HG02970 (cell line): Measurements from ENCODE around the gene FUT8.

Source experiments
- ATAC-seq: cut with Tn5 transposase; IDR thresholded peaks from one replicate; pipeline ENCODE4 v1.9.1; 2021; ENCODE audit warnings: mild to moderate bottlenecking, moderate library complexity, moderate number of reproducible peaks; ENCODE audit not compliant: unreplicated experiment, low FRiP score

Gene FUT8

DNA sequence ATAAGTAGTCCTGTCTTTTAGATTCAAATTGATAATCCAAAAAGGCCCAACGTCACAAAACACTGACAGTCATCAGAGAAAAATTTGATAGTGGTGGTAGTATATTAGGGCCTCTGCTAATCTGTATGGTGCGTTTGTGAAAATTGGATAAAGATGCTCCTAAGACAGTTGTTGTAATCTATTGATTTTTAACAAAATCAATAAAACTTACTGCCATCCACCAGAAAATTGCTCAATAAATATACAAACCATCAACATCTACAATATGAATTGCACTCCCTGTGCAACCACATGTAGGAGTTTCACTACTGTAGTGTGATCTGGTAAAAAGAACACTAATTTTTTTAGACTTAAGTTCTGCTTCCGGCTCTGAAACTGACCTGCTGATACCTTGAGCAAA, 336.8 kb downstream of the FUT8 start:
- no peak for ATAC-seq

DNA sequence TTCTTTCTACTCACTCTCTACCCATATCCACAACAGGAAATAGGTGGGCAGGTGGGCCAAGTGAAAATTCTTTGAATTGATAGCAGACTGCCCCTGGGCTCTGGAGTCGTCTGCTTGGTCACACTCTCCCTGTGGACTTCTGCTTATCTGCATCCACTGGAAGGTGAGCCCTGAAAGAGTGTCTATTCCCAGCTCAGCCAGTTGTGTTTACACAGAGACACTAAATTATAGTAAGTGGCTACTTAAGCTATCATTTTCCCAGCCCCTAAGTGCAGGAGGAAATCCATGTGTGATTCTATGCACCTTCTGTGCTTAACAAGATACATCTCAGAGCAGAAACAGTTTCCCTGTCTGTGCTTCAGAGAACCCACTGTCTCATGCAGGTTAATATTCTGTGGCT, 338.4 kb downstream of the FUT8 start:
- ATAC-seq: no peak

DNA sequence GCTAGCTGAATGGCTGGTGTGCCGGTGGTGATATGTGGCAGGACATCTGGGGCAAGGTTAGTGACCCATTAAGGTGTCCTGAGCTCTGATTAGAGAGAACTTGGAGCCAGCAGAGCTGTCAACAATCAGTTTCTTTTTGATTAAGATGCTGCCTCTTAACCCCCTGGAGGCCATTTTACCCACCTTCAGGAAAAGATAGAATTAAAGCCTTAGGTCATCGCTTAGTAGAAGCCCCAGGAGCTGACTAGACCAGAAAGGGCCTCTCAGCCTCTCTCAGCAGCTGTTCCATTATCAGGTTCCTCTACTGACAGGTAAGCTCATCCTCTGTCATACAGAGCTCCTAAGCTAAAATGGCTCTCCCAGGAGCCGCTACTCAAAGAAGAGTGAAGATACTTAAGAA, 339.0 kb downstream of the FUT8 start:
- ATAC-seq: no peak

DNA sequence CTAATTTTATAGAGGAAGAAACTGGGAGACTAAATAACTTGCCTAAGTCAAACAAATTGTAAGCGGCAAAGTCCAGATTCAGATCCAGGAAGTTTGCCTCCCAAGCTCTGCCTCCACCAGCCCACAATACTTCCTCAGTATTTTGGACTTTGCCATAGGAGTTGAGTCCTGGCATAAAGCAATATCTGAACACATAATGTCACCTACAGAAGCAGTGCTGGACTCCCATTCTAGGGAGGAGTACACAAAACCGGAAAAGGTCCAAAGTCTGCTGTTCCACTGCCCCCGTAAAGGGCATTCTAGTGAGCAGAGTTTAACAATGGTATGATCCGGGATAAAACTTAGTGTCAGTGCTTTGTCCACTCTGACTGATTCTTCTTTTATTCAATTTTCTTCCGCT, 340.5 kb downstream of the FUT8 start:
- no peak for ATAC-seq

DNA sequence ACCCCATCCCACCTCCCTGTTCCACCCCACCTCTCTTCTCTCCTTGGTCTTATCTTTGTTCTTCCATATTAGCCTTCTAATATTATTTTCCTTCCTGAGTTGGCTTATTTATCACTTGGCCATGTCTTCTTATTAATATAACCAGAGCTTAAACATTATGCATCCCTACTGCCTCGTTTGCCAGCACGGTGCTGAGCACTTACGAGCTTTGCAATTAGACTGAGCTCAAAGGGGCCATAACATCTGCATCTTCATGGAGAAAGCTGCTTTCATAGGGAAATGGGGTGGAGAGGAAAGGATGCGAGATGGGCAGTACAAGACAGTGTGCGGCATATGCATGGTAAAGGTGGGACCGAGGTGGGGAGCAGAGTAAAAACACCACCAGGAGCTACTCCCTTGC, 342.8 kb downstream of the FUT8 start:
- ATAC-seq: no peak

DNA sequence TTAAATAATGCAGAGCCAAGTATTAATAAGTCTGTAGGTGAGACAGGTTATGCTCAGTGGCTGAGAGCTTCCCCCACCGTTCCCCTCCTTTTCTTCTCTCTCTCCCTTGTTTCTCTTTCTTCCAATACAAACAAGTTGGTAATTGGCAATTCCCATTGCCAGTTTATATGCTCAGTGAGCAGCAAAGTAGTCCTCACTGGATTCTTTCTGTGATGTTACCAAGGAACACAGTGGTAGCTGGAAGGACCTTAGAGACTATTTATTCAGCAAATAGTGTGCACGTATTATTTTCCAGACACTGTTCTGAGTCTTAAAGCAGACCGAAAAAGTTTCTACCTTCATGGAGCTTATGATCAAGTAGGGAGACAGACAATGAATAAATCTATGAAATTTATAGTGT, 344.4 kb downstream of the FUT8 start:
- ATAC-seq: no peak

DNA sequence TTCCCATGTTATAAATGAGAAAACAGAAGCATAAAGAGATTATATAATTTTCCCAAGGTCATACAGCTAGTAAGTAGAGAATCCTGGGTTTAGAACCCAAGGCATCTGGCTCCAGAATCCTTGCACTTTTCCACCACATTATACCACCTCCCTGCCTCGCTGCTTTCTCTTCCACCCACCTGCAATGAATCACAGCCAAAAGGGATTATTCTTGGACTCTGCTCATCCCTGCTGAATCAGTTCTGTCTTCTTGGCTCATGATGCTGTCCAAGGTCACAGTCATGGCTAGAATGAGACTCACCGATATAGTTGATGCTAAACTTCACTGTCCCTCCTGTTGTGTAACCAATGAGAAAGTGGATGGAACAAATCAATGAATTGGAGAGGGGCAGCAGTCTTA, 356.6 kb downstream of the FUT8 start:
- ATAC-seq: no peak

DNA sequence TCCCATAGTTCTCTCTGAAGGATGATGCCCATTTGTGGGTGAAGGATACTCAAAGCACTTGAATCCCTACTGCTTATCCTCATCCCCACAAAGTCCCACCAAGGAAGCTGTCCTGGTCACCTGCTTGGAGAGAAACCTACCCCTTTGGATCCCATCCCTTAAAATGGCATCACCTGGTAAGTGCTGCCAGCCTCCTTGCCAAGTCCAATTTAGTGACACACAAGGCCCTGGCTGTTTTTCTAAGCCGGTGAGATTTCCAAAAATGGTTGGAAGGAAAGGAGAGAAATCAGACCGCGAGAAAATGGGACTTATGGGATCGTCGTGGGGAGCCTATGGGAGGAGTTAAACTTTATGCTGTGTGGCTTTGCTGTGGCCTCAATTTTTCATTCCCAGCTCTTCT, 358.2 kb downstream of the FUT8 start:
- no peak for ATAC-seq

DNA sequence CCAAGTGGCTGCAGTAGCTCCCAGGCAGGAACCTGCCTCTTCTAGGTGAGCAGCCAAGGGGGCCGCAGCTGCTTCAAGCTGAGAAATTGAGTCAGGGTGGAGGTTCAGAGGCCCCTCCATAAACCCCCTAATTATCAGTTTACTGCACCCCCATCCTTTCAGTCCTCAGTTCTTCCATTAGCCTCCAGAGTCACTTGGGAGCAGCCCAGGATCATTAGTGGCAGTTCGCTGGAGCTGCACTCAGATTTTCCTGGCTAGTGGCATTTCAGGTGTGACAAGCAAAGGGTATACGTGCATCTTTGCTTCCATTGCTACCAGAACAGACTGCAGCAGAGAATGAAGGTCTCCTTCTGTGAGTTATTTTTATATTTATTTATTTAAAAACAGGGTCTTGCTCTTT, 358.7 kb downstream of the FUT8 start:
- ATAC-seq: no peak

DNA sequence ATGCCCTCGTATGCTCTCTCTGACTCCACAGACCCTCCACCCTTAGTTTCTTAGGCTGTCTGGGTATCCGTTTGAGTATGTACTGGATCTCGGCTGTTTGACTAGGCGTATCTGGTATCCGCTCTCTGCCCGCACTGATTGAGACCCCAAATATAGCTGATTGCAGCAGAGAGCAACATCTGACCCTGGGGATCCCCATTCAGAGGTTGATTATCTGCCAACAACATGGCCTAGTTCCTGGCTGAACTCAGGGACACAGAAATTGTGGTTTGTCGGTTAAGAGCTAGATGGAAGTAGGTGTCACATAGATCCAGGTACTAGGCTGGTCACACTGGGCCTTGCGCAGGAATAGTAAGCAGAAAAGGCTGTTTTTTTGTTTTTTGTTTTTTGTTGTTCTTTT, 359.9 kb downstream of the FUT8 start:
- ATAC-seq: no peak

DNA sequence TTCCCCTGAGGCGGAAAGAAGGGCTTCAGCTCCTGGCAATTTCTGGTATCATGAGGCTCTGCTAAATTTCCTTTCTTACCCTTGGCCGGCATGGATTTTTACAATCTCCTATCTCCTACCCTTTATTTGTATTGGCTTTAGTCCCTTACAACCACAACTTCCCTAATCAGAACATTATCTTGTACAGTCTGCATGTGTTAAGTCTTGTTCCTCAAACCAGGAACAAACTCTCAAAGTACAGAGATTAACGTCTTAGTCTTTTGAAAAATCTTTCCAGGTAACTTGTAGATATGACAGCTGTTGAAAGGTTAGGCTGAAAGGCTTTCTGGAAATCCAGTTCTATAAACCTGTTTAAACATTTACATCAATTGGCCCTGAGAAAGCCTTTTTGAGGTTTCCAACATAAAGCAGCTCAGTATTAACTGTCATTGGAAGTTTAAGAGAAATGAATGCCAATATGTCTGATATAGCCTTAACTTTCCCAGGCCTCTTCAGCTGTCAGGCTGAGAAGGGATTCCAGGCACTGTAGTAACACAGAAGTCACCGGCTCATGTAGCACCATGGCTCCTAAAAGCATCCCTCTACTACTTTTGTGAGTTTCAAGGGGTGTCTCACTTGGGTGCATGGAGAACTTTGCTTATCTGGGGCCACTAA, 360.5 kb downstream of the FUT8 start:
- ATAC-seq: no peak

DNA sequence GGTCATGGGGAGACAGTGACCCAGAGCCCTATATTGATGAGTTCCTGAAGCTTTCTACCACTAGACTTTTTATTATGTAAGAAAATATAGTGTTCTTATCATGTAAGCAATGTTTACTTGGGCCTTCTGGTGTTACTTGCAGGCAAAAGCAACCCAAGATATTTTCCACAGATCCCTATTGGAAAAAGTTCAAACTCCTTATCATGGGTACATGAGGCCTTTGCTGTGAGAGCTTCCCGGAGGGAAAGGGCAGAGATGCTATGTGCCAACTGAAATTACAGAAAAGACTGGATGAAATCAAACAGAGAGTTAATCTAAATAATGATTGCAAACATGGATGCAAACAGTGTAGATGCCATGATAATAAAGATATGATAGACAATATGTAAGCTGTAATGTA, 361.5 kb downstream of the FUT8 start:
- no peak for ATAC-seq

DNA sequence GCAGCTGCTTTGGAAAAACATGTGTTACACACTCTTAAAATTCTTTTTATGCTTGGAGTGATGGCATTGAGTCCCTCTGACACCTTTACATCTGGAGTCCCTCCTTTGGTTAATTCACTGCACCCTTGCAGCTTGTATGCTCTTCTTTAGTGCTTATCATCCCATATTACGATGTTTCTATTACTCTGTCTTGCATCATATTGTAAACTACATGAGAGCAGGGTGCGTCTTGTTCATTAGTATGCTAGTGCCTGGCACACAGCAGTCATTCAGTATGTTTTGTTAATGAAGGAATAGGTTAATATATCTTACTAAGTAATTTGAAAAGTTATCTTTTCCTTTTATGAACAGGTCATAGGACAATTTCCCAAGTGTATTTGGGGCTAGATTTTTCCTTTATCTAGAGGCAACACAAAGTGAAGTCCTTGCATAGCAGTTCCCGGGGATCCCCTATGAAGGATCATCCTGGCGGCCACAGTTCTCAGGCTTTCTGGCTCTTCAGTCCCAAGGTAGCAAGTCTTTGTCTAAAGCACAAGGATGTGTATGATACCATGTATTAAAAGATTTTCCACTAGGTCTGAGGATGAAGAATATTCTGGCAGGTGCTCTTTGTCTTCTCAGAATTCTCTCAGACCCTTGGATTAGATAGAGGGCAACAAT, 363.8 kb downstream of the FUT8 start:
- ATAC-seq: no peak

DNA sequence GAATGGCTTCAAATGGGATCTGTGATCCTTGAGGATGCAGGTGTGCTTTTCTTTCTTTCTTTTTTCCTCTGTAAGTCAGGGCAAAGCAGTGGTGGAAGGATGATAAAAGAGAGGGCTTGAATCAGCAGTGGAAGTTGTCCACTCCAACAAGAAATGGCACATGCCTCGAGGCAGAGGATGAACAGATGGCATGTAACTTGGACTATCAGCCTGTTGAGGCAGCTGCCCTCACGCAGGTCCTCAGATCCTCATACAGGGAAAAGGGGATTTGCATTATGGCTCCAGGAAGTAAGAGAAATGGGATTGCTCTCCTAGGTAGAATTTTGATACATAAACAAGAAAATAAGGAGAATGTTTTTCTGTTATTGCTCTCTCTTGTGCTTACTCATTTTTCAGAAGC, 368.0 kb downstream of the FUT8 start:
- ATAC-seq: no peak

DNA sequence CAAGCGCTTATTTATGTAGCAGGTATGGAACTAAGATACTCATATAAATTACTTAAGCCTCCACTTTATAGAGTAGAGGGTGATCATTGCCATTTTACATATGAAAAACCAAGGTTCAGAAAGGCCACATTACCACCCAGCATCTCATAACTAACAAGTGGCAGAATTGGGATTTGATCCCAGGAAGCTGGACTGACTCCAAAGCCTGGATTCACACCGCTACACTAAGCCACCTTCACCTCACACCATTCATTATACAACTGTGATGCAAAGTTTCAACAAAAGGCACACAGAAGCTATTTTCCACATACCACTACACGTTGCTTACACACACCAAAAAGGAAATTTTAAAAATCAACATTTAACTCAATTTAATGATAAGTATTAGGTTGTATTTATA, 370.6 kb downstream of the FUT8 start:
- no peak for ATAC-seq

DNA sequence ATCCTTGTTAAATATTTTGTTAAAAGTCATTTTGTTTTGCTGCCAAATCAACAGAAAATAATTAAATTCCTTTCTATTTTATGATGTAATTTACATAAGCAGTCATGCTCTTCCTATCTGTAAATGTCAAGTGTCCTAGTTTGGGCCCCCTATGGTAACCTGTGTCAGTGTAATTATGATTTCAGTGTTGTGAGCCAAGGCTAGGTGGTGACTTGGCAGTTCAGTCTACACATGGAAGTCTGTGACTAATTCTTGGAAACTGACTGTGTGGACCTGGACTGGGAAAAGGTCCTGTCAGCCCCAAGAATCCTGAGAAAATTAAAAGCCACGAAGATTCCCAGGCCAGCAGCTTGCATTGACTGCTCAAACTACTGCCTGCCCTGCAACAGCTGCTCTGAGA, 371.0 kb downstream of the FUT8 start:
- no peak for ATAC-seq

DNA sequence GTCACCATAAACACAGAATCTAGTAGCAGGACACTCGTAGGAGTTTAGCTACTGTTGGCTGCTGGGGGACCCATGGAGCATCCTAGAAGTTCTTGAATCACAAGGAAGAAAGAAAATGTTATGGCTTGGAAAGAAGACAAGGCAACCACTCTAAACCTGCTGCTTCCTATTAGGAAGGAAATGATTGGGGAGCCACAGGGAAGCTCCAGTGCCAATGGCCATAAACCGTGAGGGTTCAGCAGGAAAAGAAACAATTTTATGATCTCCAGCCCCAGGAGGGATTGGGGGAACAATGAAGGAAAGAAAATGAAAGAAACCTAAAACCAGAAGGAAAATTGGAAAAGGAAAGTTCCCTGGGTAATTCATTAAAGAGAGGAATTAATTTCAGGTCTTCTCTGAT, 372.0 kb downstream of the FUT8 start:
- ATAC-seq: no peak

DNA sequence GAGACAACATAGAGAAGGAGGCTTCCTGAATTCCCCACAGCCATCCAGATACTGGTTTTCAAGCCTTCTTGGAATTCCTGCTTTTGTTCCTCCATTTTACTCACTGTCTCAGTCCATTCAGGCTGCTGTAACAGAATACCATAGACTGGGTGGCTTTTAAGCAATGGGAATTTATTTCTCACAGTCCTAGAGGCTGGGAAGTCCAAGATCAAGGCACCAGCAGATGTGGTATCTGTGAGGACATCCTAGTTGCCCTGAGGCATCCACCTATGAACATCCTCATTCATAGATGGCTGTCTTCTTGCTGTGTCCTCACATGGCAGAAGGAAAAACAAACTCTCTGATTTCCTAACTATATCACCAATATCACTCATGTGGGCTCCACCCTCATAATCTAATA, 374.9 kb downstream of the FUT8 start:
- ATAC-seq: no peak

DNA sequence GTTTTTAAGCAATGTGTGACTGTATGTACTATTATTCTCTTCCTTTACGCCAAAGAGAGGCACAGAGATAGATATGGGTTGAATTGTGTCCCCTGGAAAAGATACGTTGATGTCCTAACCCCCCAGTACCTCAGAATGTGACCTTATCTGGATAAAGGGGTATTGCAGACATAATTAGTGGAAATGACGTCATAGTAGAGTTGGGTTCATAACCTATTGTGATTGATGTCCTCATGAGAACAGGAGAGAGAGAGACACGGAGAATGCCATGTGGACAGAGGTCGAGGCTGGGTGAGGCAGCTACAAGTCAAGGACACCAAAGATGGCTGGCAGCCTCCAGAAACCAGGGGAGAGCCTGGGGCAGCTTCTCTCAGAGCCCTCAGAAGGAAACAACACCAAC, 376.3 kb downstream of the FUT8 start:
- ATAC-seq: no peak

DNA sequence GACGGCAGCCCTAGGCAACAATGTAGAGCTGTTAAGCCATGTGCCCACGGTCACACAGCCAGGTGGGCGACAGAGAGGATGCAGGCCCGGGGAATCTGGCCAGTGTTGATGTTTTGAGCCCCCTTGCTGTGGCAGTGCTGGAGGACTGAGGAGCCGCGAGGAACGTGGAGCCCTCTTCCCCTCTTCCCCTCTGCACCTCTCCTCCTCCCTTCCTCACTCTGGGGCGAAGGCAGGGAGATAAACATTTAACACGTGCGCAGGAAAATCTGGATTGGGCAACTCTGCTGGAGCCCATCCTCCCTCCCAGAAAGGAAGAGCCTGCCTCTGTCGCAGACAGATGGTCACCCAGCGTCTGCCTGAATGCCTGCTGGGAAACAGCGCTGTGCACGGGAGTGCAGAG, 376.8 kb downstream of the FUT8 start:
- ATAC-seq: no peak

DNA sequence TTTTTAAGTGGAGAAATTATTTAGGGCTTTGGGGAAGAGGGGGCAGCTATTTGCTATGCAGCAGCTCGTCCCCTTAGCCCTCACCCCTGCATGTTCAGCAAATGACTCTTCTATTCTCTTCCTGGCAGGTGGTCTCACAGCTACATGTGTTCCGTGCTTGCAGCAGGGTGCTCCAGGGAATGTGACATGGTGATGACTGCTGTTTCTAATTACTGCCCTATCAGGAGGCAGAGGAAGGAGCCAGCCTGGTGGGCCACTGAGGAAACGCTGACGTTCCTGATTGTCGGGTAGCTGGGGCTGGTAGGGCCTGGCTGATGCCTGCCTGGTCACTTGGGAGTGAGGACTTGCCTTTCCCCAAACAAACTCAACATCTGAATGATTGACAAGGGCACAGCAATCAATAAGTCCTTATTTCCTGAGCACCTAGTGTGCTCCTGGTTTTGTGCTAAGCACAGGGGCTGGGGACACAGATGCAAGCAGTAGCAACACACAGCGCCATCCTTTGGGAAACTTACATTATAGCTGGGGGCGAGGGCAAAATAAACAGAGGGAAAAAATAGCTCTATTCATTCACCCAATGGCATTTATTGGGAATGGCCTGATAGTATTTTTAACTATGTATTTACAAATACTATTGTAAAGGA, 377.8 kb downstream of the FUT8 start:
- no peak for ATAC-seq
